T-helper 1 cell treated with Interleukin-12 subunit alpha and Interleukin-12 subunit beta and Interleukin-4 antibody, amounts not matched to agents 30 μg/mL and 1 μg/mL, for 36 hours (primary cell): ENCODE measurements around the gene LSAMP.

Source experiments
- H3K27ac Mint-ChIP-seq: one replicate; pipeline ENCODE4 v1.8.0; 2021; ENCODE audit warnings: mild to moderate bottlenecking, mixed read lengths
- H3K27me3 Mint-ChIP-seq: one replicate; pipeline ENCODE4 v1.8.0; 2021; ENCODE audit warnings: low read depth, mixed read lengths
- H3K36me3 Mint-ChIP-seq: one replicate; pipeline ENCODE4 v1.8.0; 2021; ENCODE audit warnings: low read depth, mixed read lengths
- H3K4me1 Mint-ChIP-seq: one replicate; pipeline ENCODE4 v1.8.0; 2021; ENCODE audit warnings: low read depth, mixed read lengths
- H3K4me3 Mint-ChIP-seq: one replicate; pipeline ENCODE4 v1.8.0; 2021; ENCODE audit warnings: mild to moderate bottlenecking, moderate library complexity, mixed read lengths
- H3K9me3 Mint-ChIP-seq: one replicate; pipeline ENCODE4 v1.8.0; 2021; ENCODE audit warnings: mixed read lengths

The LSAMP gene

DNA sequence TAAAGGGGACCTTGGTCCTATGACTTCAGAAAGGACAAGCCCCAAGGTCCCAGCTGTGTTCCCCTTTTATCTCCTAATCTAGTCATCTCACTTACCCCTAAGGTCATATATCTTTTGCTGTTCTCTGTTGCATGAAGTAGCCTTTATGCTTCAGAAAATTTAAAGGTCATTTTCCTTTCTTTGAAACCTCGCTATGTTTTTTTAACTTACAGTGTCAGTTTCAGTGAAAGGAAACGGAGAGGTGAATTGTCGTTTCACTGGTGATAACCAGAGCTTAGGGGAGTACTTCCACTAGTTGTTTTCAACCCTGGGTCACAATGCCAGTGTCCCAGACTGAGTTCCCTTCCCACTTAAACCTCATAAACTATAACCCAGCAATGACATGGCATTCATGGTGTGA is 464.6 kb downstream of the LSAMP start:
- Mint-ChIP-seq H3K9me3 (no peaks in the 10 kb centered on the region), H3K27ac (no peak overlapping the region), H3K36me3 (no peaks in the 10 kb centered on the region), H3K27me3 (no peaks in the 10 kb centered on the region), H3K4me1 (no peaks in the 10 kb centered on the region), H3K4me3 (no peak overlapping the region)

DNA sequence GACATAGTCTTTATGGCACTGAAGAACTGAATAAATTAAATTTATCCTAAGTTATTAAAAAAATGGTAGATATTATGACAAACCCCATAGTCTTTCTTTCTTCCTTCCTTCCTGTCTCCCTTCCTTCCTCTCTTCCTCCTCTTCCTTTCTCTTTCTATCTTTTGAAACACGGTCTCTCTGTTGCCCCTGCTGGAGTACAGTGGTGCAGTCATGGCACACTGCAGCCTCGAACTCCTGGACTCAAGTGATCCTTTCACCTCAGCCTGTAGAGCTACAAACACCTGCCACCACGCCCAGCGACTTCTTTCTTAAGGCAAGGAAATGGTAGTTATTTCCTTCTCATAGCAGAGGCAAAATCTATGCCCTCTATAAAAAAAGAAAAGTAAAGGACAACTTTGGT is 467.4 kb downstream of the LSAMP start:
- no peaks in the 10 kb centered on the region for H3K9me3 Mint-ChIP-seq
- H3K36me3 Mint-ChIP-seq, result no peaks in the 10 kb centered on the region
- H3K4me1 Mint-ChIP-seq, result no peaks in the 10 kb centered on the region
- no peak overlapping the region for H3K4me3 Mint-ChIP-seq
- H3K27me3 Mint-ChIP-seq, result no peaks in the 10 kb centered on the region
- no peak overlapping the region for H3K27ac Mint-ChIP-seq

DNA sequence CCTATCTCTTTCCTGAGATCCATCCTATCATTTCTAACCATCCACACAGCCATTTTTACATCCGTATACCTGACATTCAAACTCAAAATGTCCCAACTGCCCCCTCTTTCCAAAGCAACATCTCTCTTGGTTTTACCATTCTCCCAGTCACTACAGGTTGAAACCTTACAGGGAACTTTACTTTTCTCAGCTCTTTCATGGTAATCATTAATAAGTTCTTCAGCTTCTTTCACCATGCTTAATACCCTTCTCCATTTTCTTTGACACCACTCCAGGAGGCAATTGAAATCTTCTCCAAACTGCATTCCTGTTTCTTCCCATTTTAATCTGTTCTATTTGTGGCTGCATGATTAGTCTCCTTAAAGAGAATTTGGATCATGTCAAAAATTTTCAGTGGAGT is 469.5 kb downstream of the LSAMP start:
- H3K9me3 Mint-ChIP-seq, result no peaks in the 10 kb centered on the region
- H3K27ac Mint-ChIP-seq, result no peak overlapping the region
- H3K4me1 Mint-ChIP-seq, result no peaks in the 10 kb centered on the region

DNA sequence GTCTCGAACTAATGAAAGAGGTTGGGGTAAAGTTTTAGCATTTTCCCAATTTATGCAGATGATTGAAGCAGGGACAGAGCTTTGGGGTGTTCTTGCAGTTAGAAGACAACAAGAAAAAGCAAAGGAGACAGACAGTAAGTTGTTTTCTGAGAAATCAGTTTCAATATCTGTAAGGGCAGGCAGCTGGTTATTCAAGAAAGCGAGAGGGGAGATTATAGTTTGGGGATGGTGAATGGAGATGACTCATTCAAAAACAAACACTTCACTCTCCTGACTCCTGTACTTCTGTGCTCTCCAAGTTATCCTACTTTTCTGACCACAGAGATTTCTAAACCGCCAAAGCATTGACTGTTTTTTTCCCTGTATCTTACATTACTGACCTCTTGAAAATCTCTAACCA is 469.9 kb downstream of the LSAMP start:
- H3K9me3 Mint-ChIP-seq, result no peaks in the 10 kb centered on the region
- H3K4me1 Mint-ChIP-seq, result no peaks in the 10 kb centered on the region
- H3K27ac Mint-ChIP-seq, result no peak overlapping the region
- no peak overlapping the region for H3K4me3 Mint-ChIP-seq
- no peaks in the 10 kb centered on the region for H3K36me3 Mint-ChIP-seq
- H3K27me3 Mint-ChIP-seq, result no peaks in the 10 kb centered on the region

More for the DNA sequence above, 469.5 kb downstream of the LSAMP start:
- Mint-ChIP-seq H3K36me3 (no peaks in the 10 kb centered on the region), H3K27me3 (no peaks in the 10 kb centered on the region), H3K4me3 (no peak overlapping the region)

DNA sequence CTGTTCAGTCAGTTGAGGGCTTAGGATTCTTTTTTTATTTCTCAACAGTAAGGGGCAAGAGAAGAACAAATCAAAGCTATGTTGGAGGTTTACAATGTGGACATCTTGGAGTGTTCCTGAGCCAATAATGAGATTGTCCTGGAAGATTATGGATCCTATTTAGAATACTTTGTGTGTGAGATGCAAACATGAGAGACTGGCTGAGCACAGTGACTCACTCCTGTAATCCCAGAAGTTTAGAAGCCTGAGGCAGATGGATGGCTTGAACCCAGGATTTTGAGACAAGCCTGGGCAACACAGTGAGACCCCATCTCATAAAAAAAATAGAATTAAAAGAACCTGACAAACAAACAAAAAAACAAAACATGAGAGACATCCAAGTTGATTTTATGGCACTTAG is 470.3 kb downstream of the LSAMP start:
- Mint-ChIP-seq H3K4me3 (no peak overlapping the region), H3K9me3 (no peaks in the 10 kb centered on the region), H3K36me3 (no peaks in the 10 kb centered on the region), H3K27me3 (no peaks in the 10 kb centered on the region), H3K4me1 (no peaks in the 10 kb centered on the region), H3K27ac (no peak overlapping the region)

DNA sequence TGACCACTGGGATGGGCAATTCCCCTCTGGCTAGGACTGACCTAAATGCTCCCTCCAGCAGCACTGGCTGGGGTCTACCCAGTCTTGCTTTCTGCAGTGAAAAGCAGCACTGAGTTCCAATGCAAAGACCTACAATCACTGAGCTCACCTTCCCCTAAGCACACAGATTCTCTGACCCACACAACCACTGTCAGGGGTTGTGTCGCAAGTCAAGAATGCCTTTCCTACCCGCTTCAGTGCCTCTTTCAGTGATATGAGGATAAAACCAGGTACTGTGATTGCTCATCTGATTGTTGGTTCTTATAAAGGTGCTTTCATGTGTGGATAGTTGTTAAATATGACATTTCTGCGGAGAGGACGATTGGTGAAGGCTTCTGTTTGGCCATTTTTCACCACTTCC is 476.4 kb downstream of the LSAMP start:
- Mint-ChIP-seq H3K4me1 (no peaks in the 10 kb centered on the region), H3K4me3 (no peak overlapping the region), H3K36me3 (no peaks in the 10 kb centered on the region), H3K27ac (no peak overlapping the region), H3K9me3 (no peaks in the 10 kb centered on the region), H3K27me3 (no peaks in the 10 kb centered on the region)

DNA sequence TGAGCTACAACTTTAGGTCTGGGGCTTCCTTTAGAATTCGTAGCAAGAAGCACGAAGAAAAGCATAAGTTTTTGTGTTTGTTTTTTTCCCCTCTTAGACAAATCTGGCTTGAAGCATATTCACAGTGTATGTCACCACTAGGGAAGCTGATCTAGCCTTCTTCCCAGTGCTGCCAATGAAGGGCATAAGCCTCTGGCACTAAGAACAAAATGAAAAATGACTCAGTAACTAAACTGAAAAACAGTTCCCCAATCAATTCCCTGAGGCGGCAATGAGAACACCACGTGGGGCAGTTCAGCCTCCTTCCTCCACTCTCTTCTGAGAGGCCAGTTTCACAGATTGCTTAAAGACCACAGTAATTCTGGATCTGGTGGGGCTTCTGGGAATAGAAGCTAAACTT is 483.9 kb downstream of the LSAMP start:
- Mint-ChIP-seq H3K9me3 (no peaks in the 10 kb centered on the region), H3K27ac (no peak overlapping the region), H3K36me3 (no peaks in the 10 kb centered on the region), H3K27me3 (no peaks in the 10 kb centered on the region), H3K4me3 (no peak overlapping the region), H3K4me1 (no peaks in the 10 kb centered on the region)

DNA sequence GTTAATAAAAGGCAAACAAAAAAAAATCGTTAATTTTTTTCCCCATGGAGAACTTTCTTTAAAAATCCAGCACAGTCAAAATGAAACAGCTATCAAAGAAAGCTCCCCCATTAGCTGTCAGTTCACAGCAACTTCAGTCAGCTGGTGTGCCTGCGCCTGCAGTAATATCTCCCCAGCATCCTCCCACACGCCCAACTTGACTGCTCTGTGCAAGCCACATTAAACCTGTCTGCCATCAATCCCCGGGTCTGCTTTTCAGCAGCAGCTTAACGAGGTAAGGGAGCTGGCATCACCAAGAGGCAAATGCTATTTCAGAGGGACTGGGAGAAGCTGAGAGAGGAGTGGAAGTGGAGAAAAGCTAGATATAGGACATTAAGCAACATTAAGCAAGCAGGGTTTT is 484.5 kb downstream of the LSAMP start:
- Mint-ChIP-seq H3K27ac (no peak overlapping the region), H3K9me3 (no peaks in the 10 kb centered on the region), H3K4me3 (no peak overlapping the region), H3K4me1 (no peaks in the 10 kb centered on the region), H3K27me3 (no peaks in the 10 kb centered on the region), H3K36me3 (no peaks in the 10 kb centered on the region)

DNA sequence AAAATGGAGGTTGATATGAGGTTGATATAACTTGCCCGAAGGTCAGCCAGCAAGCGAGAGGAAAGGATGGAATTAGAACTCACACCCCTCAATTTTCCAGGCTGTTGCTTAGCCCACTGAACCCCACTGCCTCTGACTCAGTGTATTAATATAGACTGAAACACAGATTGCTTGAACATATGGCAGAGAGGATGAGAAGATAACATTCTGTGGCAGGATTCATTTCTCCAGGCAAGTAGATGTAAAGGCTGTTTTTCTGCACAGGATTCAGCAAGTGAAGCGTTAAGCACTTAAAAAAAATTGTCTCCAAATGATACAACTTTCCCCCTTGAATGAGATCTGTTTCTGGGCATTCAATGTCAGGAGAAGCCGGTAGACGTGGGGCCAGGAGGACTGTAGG is 486.8 kb downstream of the LSAMP start:
- Mint-ChIP-seq H3K4me1 (no peaks in the 10 kb centered on the region), H3K27me3 (no peaks in the 10 kb centered on the region), H3K27ac (no peak overlapping the region), H3K9me3 (no peaks in the 10 kb centered on the region), H3K4me3 (no peak overlapping the region), H3K36me3 (no peaks in the 10 kb centered on the region)

DNA sequence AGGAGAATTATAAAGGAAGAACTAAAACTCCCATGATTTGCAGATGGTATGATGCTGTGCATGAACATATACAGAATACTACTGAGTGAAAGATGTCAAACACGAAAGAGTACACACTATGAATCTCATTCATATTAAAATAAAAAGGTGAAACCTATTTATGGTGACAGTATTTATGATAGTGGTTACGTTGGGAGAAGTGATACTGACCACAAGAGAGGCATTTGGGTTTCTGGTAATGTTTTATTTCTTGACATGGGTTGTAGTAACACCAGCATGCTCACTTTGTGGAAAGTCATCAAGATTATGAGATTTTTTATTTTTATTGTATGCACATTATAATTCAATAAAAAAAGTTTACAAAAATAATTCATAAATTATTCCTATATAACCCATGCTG is 498.0 kb downstream of the LSAMP start:
- H3K27ac Mint-ChIP-seq, result no peak overlapping the region
- H3K4me1 Mint-ChIP-seq, result no peaks in the 10 kb centered on the region
- H3K9me3 Mint-ChIP-seq, result no peaks in the 10 kb centered on the region
- H3K27me3 Mint-ChIP-seq, result no peaks in the 10 kb centered on the region
- no peaks in the 10 kb centered on the region for H3K36me3 Mint-ChIP-seq
- no peak overlapping the region for H3K4me3 Mint-ChIP-seq

DNA sequence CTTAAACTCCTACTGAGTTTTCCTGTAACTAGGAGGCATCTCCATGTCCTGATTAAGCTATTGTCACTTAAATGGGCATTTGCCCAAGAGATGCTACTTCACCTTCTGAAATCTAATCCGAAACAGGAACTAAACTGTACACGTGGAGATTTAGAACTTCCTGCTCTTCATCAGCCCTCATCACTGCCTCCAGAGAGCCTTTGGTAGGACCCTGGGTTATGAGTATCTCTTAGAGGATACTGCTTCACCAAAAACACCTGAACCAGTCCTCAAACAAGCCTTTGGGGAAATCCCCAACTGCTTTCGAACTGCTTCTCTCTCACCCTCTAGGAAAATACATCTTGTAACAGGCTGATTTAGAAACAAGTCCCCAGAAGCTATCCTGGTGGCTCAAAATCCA is 501.7 kb downstream of the LSAMP start:
- no peak overlapping the region for H3K27ac Mint-ChIP-seq
- H3K36me3 Mint-ChIP-seq, result no peaks in the 10 kb centered on the region
- H3K9me3 Mint-ChIP-seq, result peaks cover 4% of the 10 kb centered on the region
- H3K4me3 Mint-ChIP-seq, result no peak overlapping the region
- H3K27me3 Mint-ChIP-seq, result no peaks in the 10 kb centered on the region
- H3K4me1 Mint-ChIP-seq, result no peaks in the 10 kb centered on the region

DNA sequence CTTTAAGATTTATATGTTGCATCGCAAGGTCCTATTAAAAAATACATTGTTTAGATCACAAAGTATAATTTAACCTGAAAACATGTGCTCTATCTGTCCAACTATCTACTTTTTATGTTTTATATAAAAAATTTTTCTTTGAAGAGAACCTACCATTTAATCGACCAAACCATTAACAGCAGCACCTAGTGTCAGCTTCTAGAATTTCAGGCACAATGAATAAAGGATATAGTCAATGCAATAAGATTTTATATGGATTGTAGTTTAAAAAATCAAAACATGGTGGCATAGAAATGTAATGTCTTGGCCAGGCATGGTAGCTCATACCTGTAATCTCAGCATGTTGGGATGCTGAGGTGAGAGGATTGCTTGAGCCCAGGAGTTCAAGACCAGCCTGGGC is 508.2 kb downstream of the LSAMP start:
- H3K4me3 Mint-ChIP-seq, result no peak overlapping the region
- H3K9me3 Mint-ChIP-seq, result peaks cover 4% of the 10 kb centered on the region
- no peaks in the 10 kb centered on the region for H3K4me1 Mint-ChIP-seq
- no peaks in the 10 kb centered on the region for H3K36me3 Mint-ChIP-seq
- H3K27ac Mint-ChIP-seq, result no peak overlapping the region
- no peaks in the 10 kb centered on the region for H3K27me3 Mint-ChIP-seq

DNA sequence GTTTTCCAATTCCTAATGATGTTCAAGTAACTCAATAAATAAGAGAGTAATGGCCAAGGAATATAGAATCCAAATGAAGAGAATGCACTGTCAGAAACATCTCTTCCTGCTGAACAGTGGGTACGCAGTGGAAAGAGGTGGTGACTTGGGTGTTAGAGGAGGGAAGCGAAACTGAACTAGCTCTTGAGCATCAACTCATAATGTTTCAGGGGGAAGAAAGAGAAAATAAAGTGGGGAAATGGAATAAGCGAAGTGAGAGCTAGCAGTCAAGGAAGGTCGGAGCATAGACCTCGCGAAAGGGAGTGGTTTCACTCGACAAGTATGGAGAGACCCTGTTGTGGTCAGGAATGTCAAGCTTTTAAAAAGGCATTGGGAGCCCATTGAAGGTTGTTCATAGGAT is 512.5 kb downstream of the LSAMP start:
- Mint-ChIP-seq H3K27ac (no peak overlapping the region), H3K4me1 (no peaks in the 10 kb centered on the region)

DNA sequence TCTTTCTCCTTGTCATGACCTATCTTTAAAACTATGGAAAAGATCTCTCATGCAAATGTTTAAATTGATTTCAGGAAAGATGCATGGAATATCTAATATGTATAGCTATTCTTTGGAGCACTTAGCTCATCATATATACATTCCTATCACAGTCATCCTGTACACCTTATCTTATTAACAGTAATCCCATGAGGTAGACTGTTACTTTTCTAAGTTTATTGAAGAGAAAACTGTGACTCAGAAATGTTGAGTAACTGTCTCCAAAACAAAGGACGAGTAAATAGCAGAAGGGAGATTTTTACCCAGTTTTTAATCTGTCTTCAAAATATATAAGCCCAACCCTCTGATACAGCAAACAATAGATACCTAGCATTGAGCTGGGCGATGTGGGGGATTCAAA is 513.7 kb downstream of the LSAMP start:
- Mint-ChIP-seq H3K27ac (no peak overlapping the region), H3K36me3 (no peaks in the 10 kb centered on the region)

More for the DNA sequence above, 512.5 kb downstream of the LSAMP start:
- H3K27me3 Mint-ChIP-seq, result peaks cover 5% of the 10 kb centered on the region
- H3K9me3 Mint-ChIP-seq, result no peaks in the 10 kb centered on the region
- no peak overlapping the region for H3K4me3 Mint-ChIP-seq
- no peaks in the 10 kb centered on the region for H3K36me3 Mint-ChIP-seq

DNA sequence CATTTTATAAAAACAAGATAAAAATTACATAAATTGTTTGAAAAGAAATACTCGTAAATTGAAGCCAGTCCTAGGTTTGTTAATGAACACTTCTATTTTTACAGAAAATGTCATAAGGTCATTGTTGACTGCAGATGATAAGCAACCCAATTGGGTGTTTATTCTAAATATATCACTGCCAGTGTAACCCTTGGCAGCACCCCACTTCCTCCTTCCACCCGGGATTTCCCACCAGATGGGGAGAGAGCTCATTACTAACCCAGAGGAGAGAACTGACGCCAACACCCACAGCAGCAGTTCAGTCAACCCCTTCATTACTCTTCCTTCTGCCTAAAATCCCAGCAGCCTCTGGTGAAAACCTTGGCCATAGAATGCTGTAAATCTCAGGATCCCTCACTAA is 514.4 kb downstream of the LSAMP start:
- Mint-ChIP-seq H3K27me3 (peaks cover 5% of the 10 kb centered on the region), H3K27ac (no peak overlapping the region), H3K36me3 (no peaks in the 10 kb centered on the region)

More for the DNA sequence above, 513.7 kb downstream of the LSAMP start:
- Mint-ChIP-seq H3K27me3 (peaks cover 5% of the 10 kb centered on the region), H3K9me3 (no peaks in the 10 kb centered on the region), H3K4me1 (no peaks in the 10 kb centered on the region), H3K4me3 (no peak overlapping the region)

DNA sequence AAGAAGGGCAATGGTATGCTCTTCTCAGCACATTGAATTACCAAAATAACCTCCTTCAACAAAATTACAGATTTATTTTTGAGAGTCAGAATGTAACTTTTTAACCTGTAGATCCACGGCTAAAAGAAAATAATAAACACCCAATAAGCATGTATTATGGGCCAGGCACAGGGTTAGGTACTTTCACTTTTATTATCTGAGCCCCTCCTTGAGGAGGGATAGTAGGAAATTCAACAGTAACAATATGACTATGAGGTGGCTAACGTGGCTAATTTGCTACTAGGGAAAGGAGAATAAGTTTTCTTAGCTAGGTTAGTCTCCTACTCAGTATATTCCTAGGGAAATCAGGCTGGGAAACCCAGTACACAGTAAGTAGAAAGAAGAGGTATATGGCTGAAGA is 515.1 kb downstream of the LSAMP start:
- Mint-ChIP-seq H3K36me3 (no peaks in the 10 kb centered on the region), H3K27me3 (peaks cover 5% of the 10 kb centered on the region), H3K4me3 (no peak overlapping the region), H3K4me1 (no peaks in the 10 kb centered on the region), H3K27ac (no peak overlapping the region), H3K9me3 (no peaks in the 10 kb centered on the region)

More for the DNA sequence above, 514.4 kb downstream of the LSAMP start:
- Mint-ChIP-seq H3K9me3 (no peaks in the 10 kb centered on the region), H3K4me3 (no peak overlapping the region), H3K4me1 (no peaks in the 10 kb centered on the region)
